ENCODE measurements around the gene LDHAL6B.
A peak's percentile ranks its signal among the peaks of the same experiment; 100 is the strongest.

Gene LDHAL6B

DNA sequence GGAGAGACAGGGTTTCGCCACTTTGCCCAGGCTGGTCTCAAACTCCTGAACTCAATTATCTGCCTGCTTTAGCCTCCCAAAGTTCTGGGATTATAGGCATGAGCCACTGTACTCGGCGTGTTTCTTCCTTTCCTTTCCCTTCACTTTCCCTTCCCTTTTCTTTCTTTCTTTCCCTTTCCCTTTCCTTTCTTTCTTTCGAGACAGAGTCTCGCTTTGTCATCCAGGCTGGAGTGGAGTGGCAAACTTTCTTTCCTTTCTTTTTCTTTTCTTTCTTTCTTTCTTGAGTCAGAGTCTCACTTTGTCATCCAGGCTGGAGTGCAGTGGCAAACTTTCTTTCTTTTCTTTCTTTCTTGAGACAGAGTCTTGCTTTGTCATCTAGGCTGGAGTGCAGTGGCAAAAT, 17.4 kb upstream of the LDHAL6B start:
- no peak for DNase-seq (ENCODE audit: low read depth)
- H3K4me3 ChIP-seq (ENCODE audit: control insufficient read depth, low read depth, low read length) = no peak overlapping the region
- TF ChIP-seq, protein P1, sequence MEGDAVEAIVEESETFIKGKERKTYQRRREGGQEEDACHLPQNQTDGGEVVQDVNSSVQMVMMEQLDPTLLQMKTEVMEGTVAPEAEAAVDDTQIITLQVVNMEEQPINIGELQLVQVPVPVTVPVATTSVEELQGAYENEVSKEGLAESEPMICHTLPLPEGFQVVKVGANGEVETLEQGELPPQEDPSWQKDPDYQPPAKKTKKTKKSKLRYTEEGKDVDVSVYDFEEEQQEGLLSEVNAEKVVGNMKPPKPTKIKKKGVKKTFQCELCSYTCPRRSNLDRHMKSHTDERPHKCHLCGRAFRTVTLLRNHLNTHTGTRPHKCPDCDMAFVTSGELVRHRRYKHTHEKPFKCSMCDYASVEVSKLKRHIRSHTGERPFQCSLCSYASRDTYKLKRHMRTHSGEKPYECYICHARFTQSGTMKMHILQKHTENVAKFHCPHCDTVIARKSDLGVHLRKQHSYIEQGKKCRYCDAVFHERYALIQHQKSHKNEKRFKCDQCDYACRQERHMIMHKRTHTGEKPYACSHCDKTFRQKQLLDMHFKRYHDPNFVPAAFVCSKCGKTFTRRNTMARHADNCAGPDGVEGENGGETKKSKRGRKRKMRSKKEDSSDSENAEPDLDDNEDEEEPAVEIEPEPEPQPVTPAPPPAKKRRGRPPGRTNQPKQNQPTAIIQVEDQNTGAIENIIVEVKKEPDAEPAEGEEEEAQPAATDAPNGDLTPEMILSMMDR (conservative IDR thresholded peaks at IDR 0.05; ENCODE audit: control insufficient read depth, insufficient read depth, low read depth, low read length) = no peak

DNA sequence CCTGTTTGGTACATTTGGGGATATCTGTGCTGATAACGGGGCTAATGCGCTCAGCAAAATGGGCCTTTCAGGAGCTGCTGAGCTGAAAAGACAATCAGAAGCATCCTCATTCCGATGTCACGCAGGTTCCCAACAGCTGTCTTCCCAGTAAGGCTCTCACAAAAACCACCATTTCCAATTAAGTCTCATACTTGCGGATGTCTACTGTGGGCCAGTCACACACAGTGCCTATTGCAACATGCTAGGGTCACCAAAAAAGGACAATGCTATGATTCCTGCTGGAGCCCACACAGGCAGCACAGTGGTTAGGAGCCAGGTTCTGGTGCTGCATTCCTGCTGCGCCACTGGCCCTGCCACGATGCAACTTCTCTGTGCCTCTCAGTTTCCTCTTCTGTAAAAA, 16.4 kb upstream of the LDHAL6B start:
- H3K4me3 ChIP-seq (ENCODE audit: control insufficient read depth, low read depth, low read length) = no peak overlapping the region
- DNase-seq (ENCODE audit: low read depth) = no peak
- TF ChIP-seq, protein P1 (conservative IDR thresholded peaks at IDR 0.05; ENCODE audit: control insufficient read depth, insufficient read depth, low read depth, low read length) = no peak

DNA sequence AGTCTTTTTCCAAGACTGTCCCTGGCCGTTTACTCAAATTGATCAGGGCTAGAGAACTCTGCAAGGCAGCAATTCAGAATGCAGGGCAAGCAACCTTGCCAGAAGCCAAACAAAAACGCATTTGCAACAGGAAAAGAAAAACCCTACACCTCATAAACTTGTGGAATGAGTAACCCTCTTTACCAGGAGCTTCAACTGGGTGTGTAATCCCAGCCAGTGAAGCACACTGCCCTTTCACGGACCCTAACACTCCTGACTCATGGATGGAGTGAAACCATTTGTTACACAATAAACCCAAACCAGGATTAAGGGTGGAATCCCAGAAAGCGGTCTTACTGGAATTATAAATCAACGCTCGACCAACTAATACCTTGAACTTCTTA, 14.8 kb upstream of the LDHAL6B start:
- TF ChIP-seq, protein P1 (conservative IDR thresholded peaks at IDR 0.05; ENCODE audit: control insufficient read depth, insufficient read depth, low read depth, low read length) = no peak
- peak overlapping the region; percentile 21 for H3K4me3 ChIP-seq (ENCODE audit: control insufficient read depth, low read depth, low read length)
- peak; percentile 97 for DNase-seq (ENCODE audit: low read depth)

DNA sequence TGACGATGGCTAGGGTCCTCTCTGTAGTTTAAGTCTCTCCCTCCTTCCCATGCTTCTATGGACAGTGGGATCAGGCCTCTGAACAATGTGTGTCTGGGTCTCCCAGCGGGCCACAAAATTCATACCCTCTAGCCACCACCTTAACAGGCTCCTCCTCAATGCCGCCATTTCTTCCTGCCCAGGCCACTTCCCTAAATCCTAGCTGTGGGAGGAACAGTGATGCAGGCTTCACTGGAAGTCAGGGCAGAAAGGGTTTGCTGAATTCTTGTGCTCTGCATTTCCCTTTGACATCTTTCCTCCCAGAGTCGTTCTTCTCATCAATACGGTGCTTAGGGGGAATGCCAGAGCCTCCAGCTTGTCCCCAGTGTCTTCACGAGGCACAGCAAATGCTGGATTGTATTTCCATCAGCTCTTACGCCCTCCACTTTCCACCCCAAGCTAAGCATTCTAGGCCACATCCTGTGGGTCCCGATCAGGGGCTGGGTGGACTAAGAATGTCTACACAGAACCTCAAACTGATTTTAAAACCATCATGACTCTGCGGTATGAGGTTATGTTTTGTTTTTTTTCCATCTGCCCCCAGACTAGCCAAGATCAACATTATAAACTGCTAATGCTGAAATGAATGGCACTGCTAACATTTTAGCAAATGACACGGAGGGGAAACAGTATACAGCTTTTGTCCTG, 11.9 kb upstream of the LDHAL6B start:
- DNase-seq (ENCODE audit: low read depth) = no peak
- no peak overlapping the region for H3K4me3 ChIP-seq (ENCODE audit: control insufficient read depth, low read depth, low read length)
- TF ChIP-seq, protein P1 (conservative IDR thresholded peaks at IDR 0.05; ENCODE audit: control insufficient read depth, insufficient read depth, low read depth, low read length) = no peak

DNA sequence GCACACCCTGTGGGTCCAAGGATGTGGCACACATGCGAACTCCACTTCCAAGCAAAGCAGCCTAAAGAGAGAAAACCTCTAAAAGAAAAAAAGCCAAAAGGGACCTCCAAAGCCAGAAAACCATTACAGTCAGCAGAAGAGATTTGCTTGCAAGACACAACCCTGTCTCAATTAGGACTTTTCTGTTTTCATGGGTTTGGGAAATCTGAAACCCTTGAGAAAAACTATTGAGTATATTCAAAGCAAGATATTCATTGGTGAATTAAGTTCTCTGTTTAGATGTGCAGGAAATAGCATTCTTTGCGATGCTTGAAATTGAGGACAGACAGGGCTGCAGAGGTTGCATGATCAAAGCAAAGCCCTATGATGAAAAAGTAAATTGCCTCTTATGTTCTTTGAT, 10.2 kb upstream of the LDHAL6B start:
- TF ChIP-seq, protein P1 (conservative IDR thresholded peaks at IDR 0.05; ENCODE audit: control insufficient read depth, insufficient read depth, low read depth, low read length) = no peak
- DNase-seq (ENCODE audit: low read depth) = no peak

DNA sequence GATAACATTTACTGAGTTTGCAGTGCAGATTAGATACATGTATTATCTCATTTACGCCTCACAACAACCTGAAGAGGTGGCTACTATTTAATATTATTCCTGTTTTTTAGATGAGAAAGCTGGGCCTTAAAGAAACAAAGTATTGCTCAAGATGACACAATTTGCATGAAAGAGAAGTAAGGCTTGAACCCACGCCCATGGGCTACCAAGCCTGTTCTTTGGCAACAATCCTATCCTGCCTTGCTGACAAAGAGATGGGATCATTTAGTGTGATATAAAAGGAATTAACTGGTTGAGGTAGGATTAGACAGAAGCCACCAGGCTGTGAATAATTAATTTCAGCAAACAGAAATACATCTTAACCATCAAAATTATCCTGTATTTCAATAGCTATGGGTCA, 9.2 kb upstream of the LDHAL6B start:
- TF ChIP-seq, protein P1 (conservative IDR thresholded peaks at IDR 0.05; ENCODE audit: control insufficient read depth, insufficient read depth, low read depth, low read length) = no peak
- no peak overlapping the region for H3K4me3 ChIP-seq (ENCODE audit: control insufficient read depth, low read depth, low read length)
- DNase-seq (ENCODE audit: low read depth) = no peak

More for the DNA sequence above, 10.2 kb upstream of the LDHAL6B start:
- no peak overlapping the region for H3K4me3 ChIP-seq (ENCODE audit: control insufficient read depth, low read depth, low read length)

Measured in fibroblast of mammary gland (primary cell).